Caco-2 (cell line): ENCODE results near the gene SNX5. TPM values are rescaled to one million over a fixed set of nuclear protein-coding genes. Genes with fewer than 3 reads are reported as not detected.

Source experiments
- BruUV-seq: library from RNA; stranded (reverse); fragments of 400-500 nt; replicated peaks from 2 replicates; lab custom pipeline; 2021; lab: Mats Ljungman, UMichigan
- CTCF ChIA-PET: fragments of 300-600 bp; sonication (Branson Sonifier 250); formaldehyde crosslinking; loops from one replicate; lab custom pipeline; 2022; ENCODE audit warnings: antibody characterized with exemption; lab: Charles Lee
- POLR2A ChIA-PET: fragments of 300-600 bp; sonication (Branson Sonifier 250); formaldehyde crosslinking; loops from one replicate; lab custom pipeline; 2022; ENCODE audit warnings: antibody characterized with exemption; lab: Charles Lee
- DNase-seq, 2 experiments: peaks; one replicate each; pipeline versions ENCODE4 v3.0.0 to v3.0.0-alpha.2; 2020 to 2022
- H3K27me3 ChIP-seq: replicated peaks from 2 replicates; pipeline ENCODE4 v1.6.0; 2011; ENCODE audit warnings: low read length; ENCODE audit not compliant: control insufficient read depth, insufficient read depth
- H3K36me3 ChIP-seq: 2 replicates; pipeline ENCODE4 v1.5.1; 2011; ENCODE audit warnings: low read length; ENCODE audit not compliant: control insufficient read depth, insufficient read depth
- H3K4me1 ChIP-seq: fragments of 250-450 bp; sonication (Bioruptor Pico); 2 replicates; pipeline ENCODE4 v1.5.1; 2020; ENCODE audit warnings: mild to moderate bottlenecking
- H3K4me3 ChIP-seq: 2 replicates; pipeline ENCODE4 v1.5.1; 2011; ENCODE audit warnings: low read depth, mild to moderate bottlenecking, control low read depth, low read length
- H3K9me3 ChIP-seq: fragments of 250-450 bp; sonication (Bioruptor Pico); 2 replicates; pipeline ENCODE4 v1.5.1; 2020; ENCODE audit warnings: mild to moderate bottlenecking, moderate library complexity
- H3K27ac Mint-ChIP-seq: one replicate; pipeline ENCODE4 v1.8.0; 2022; ENCODE audit warnings: mixed read lengths; ENCODE audit not compliant: unreplicated experiment
- H3K27me3 Mint-ChIP-seq: one replicate; pipeline ENCODE4 v1.8.0; 2022; ENCODE audit warnings: mixed read lengths; ENCODE audit not compliant: insufficient read depth, unreplicated experiment
- H3K36me3 Mint-ChIP-seq: one replicate; pipeline ENCODE4 v1.8.0; 2022; ENCODE audit warnings: mild to moderate bottlenecking, mixed read lengths; ENCODE audit not compliant: insufficient read depth, unreplicated experiment
- H3K4me1 Mint-ChIP-seq: one replicate; pipeline ENCODE4 v1.8.0; 2022; ENCODE audit warnings: low read depth, mixed read lengths; ENCODE audit not compliant: unreplicated experiment
- H3K4me3 Mint-ChIP-seq: one replicate; pipeline ENCODE4 v1.8.0; 2022; ENCODE audit warnings: mild to moderate bottlenecking, moderate library complexity, mixed read lengths; ENCODE audit not compliant: unreplicated experiment
- H3K9me3 Mint-ChIP-seq: one replicate; pipeline ENCODE4 v1.8.0; 2022; ENCODE audit warnings: mixed read lengths; ENCODE audit not compliant: unreplicated experiment
- intact Hi-C: fragments of 100-400 bp; cut with micrococcal nuclease; formaldehyde crosslinking; loops from one replicate; pipeline ENCODE4 v1.10.0; 2022; ENCODE audit not compliant: unreplicated experiment
- total RNA-seq: library from RNA; stranded (reverse); gene quantifications from 2 replicates; pipeline ENCODE4 v1.2.3, GENCODE V29; 2022
- TF ChIP-seq, protein P1 (sequence below), 2 experiments: fragments of 200-600 bp in 1 of 2; IDR thresholded peaks; 1 replicate in 1 of 2; 2 replicates in 1 of 2; pipeline versions ENCODE4 v1.5.1 to v1.8.0; 2011 to 2022; ENCODE audit warnings: antibody characterized with exemption in 1 of 2, control low read depth in 1 of 2, inconsistent platforms in 1 of 2, low read depth in 1 of 2, low read length in 1 of 2, mild to moderate bottlenecking in 1 of 2, moderate library complexity in 1 of 2; ENCODE audit not compliant: insufficient read depth in 1 of 2, severe bottlenecking in 1 of 2, unreplicated experiment in 1 of 2

The SNX5 gene
- total RNA-seq, 1 experiment from 2014 or later: 299 TPM

- H3K27ac Mint-ChIP-seq: no peak overlapping the region
- H3K4me1 ChIP-seq: peaks cover 6% of the 10 kb centered on the region; the same call in 1 of the 2 replicates
- H3K9me3 ChIP-seq: 0 out of 2 replicates have a peak, but pooled peaks cover 2% of the 10 kb centered on the region
- TF ChIP-seq, protein P1, sequence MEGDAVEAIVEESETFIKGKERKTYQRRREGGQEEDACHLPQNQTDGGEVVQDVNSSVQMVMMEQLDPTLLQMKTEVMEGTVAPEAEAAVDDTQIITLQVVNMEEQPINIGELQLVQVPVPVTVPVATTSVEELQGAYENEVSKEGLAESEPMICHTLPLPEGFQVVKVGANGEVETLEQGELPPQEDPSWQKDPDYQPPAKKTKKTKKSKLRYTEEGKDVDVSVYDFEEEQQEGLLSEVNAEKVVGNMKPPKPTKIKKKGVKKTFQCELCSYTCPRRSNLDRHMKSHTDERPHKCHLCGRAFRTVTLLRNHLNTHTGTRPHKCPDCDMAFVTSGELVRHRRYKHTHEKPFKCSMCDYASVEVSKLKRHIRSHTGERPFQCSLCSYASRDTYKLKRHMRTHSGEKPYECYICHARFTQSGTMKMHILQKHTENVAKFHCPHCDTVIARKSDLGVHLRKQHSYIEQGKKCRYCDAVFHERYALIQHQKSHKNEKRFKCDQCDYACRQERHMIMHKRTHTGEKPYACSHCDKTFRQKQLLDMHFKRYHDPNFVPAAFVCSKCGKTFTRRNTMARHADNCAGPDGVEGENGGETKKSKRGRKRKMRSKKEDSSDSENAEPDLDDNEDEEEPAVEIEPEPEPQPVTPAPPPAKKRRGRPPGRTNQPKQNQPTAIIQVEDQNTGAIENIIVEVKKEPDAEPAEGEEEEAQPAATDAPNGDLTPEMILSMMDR (IDR thresholded peaks at IDR 0.05; ENCODE audit: insufficient read depth in 1 of 2, low read depth in 1 of 2, low read length in 1 of 2, severe bottlenecking in 1 of 2, unreplicated experiment in 1 of 2): no peak
- no peaks in the 10 kb centered on the region for H3K27me3 ChIP-seq
- no peaks in the 10 kb centered on the region for H3K36me3 Mint-ChIP-seq
- DNase-seq: no peak
- H3K27me3 Mint-ChIP-seq: no peaks in the 10 kb centered on the region
- H3K36me3 ChIP-seq: no peaks in the 10 kb centered on the region
- BruUV-seq: no TSS peak
- no peaks in the 10 kb centered on the region for H3K4me1 Mint-ChIP-seq
- H3K4me3 Mint-ChIP-seq: no peak overlapping the region
- CTCF ChIA-PET: no interaction called here
- no peaks in the 10 kb centered on the region for H3K9me3 Mint-ChIP-seq
- POLR2A ChIA-PET: no interaction called here
- intact Hi-C loops: no loop called here
- no peak overlapping the region for H3K4me3 ChIP-seq
These were observed 66.6 kb downstream of the SNX5 start for GRCh38 chr20:17901971-17902370.

GRCh38 chr20:17898548-17898994 is 70.0 kb downstream of the SNX5 start:
- Mint-ChIP-seq H3K36me3 (no peaks in the 10 kb centered on the region), H3K4me3 (no peak overlapping the region), H3K27me3 (no peaks in the 10 kb centered on the region), H3K9me3 (no peaks in the 10 kb centered on the region), H3K4me1 (peaks cover 4% of the 10 kb centered on the region), H3K27ac (peak overlapping the region; percentile 29)
- POLR2A ChIA-PET: interaction anchor here (0.5 kb wide), 1 partner anchor 216 kb away, joined by 3 read pairs; no protein-coding TSS in a partner anchor
- H3K4me3 ChIP-seq: no peak overlapping the region
- peak; percentile 71 to 81 for DNase-seq
- no peaks in the 10 kb centered on the region for H3K27me3 ChIP-seq
- intact Hi-C loops: loop anchor here (1.0 to 10.0 kb wide), 7 partner anchors 39 to 394 kb away; partner anchors contain the start of gene RRBP1
- H3K4me1 ChIP-seq: peaks cover 4% of the 10 kb centered on the region; the same call in 1 of the 2 replicates
- TF ChIP-seq, protein P1 (IDR thresholded peaks at IDR 0.05; ENCODE audit: insufficient read depth in 1 of 2, low read depth in 1 of 2, low read length in 1 of 2, severe bottlenecking in 1 of 2, unreplicated experiment in 1 of 2): peak; percentile 85 to 97
- CTCF ChIA-PET: interaction anchor here (0.6 to 1.6 kb wide), 4 partner anchors 14 to 362 kb away, joined by 3 to 8 read pairs (median 3); partner anchors contain the start of gene RRBP1
- H3K9me3 ChIP-seq: 0 out of 2 replicates have a peak, but pooled peaks cover 2% of the 10 kb centered on the region
- no peaks in the 10 kb centered on the region for H3K36me3 ChIP-seq
- no TSS peak for BruUV-seq

DNA sequence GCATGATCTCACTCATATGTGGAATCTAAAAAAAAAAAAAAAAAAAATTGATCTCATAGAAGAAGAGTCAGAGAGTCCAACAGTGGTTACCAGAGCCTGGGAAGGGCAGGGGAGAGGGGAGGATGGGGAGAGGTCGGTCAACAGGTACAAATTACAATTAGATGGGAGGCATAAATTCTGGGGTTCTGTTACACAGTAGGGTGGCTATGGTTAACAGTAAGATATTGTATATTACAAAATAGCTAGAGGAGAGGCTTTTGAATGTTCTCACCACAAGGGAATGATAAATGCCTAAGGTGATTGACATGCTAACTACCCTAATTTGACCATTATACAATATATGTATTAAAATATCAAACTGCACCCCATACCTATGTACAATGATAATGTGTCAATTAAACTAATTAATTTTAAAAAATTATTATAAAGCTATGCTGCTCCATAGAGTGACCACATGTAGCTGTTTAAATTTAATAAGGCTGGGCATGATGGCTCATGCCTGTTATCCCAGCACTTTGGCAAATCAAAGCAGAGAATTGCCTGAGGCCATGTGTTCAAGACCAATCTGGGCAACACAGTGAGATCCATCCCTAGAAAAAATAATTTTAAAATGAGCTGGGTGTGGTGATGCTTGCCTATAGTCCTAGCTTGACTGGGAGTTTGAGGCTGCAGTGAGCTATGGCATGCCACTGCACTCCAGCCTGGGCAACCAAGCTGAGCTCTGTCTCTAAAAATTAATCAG is 70.9 kb downstream of the SNX5 start:
- intact Hi-C loops: loop anchor here (1.0 to 10.0 kb wide), 7 partner anchors 40 to 393 kb away; partner anchors contain the start of gene RRBP1
- H3K27me3 ChIP-seq: no peaks in the 10 kb centered on the region
- Mint-ChIP-seq H3K27ac (no peak overlapping the region), H3K4me3 (no peak overlapping the region), H3K9me3 (peaks cover 3% of the 10 kb centered on the region), H3K27me3 (no peaks in the 10 kb centered on the region), H3K4me1 (peaks cover 6% of the 10 kb centered on the region), H3K36me3 (no peaks in the 10 kb centered on the region)
- BruUV-seq: no TSS peak
- H3K9me3 ChIP-seq: 0 out of 2 replicates have a peak, but pooled peaks cover 2% of the 10 kb centered on the region
- no peaks in the 10 kb centered on the region for H3K4me1 ChIP-seq
- no peak for DNase-seq
- CTCF ChIA-PET: interaction anchor here (0.6 to 1.6 kb wide), 4 partner anchors 13 to 361 kb away, joined by 3 to 8 read pairs (median 3); partner anchors contain the start of gene RRBP1
- H3K4me3 ChIP-seq: no peak overlapping the region
- H3K36me3 ChIP-seq: no peaks in the 10 kb centered on the region
- TF ChIP-seq, protein P1 (IDR thresholded peaks at IDR 0.05; ENCODE audit: insufficient read depth in 1 of 2, low read depth in 1 of 2, low read length in 1 of 2, severe bottlenecking in 1 of 2, unreplicated experiment in 1 of 2): no peak
- POLR2A ChIA-PET: interaction anchor here (0.5 kb wide), 1 partner anchor 215 kb away, joined by 3 read pairs; no protein-coding TSS in a partner anchor
